HepG2 (cell line): ENCODE results near the gene BCAR3. TPM values are rescaled to one million over a fixed set of nuclear protein-coding genes. Genes with fewer than 3 reads are reported as not detected.
A peak's percentile ranks its signal among the peaks of the same experiment; 100 is the strongest.

Experiments
- ARID3A ChIP-seq: IDR thresholded peaks from 2 replicates; pipeline ENCODE4 v1.6.1; 2012; ENCODE audit warnings: low read depth, low read length, improper control_type of control experiment
- CREB1 ChIP-seq, 2 experiments: fragments of 450-650 bp in 1 of 2; IDR thresholded peaks; 2 replicates each; pipeline ENCODE4 v1.6.1; 2016 to 2017; ENCODE audit warnings: control low read depth in 1 of 2, mild to moderate bottlenecking in 1 of 2, missing compliant biosample characterization in 1 of 2, missing genetic modification characterization in 1 of 2
- ELF3 ChIP-seq: IDR thresholded peaks from 2 replicates; pipeline ENCODE4 v1.6.1; 2016; ENCODE audit warnings: missing genetic modification reagents, missing compliant biosample characterization
- ESRRA ChIP-seq: sonication (generic); formaldehyde crosslinking; IDR thresholded peaks from 2 replicates; pipeline ENCODE4 v1.5.1; 2020; ENCODE audit warnings: mild to moderate bottlenecking, low read depth, missing genetic modification reagents
- GPBP1L1 ChIP-seq: sonication (generic); formaldehyde crosslinking; IDR thresholded peaks from 2 replicates; pipeline ENCODE4 v1.5.0; 2020; ENCODE audit warnings: mild to moderate bottlenecking, missing genetic modification reagents
- HDAC2 ChIP-seq: sonication (generic); formaldehyde crosslinking; IDR thresholded peaks from 2 replicates; pipeline ENCODE4 v1.4.0; 2020; ENCODE audit warnings: missing genetic modification reagents
- KLF9 ChIP-seq: IDR thresholded peaks from 2 replicates; pipeline ENCODE4 v1.6.1; 2016; ENCODE audit warnings: low read depth
- MED8 ChIP-seq: sonication (generic); formaldehyde crosslinking; IDR thresholded peaks from 2 replicates; pipeline ENCODE4 v1.8.1; 2023; ENCODE audit warnings: mild to moderate bottlenecking, missing genetic modification reagents; ENCODE audit not compliant: insufficient replicate concordance
- MTA1 ChIP-seq: sonication (generic); formaldehyde crosslinking; IDR thresholded peaks from 2 replicates; pipeline ENCODE4 v1.4.0; 2020; ENCODE audit warnings: missing genetic modification reagents, mild to moderate bottlenecking, borderline replicate concordance
- RAD21 ChIP-seq: fragments of 450-650 bp; formaldehyde crosslinking; IDR thresholded peaks from 2 replicates; pipeline ENCODE4 v1.5.0; 2020; ENCODE audit warnings: mild to moderate bottlenecking
- RBAK ChIP-seq: sonication (generic); formaldehyde crosslinking; IDR thresholded peaks from 2 replicates; pipeline ENCODE4 v1.5.1; 2020; ENCODE audit warnings: mild to moderate bottlenecking, missing genetic modification reagents
- REL ChIP-seq: sonication (generic); formaldehyde crosslinking; conservative IDR thresholded peaks from 2 replicates; pipeline ENCODE4 v1.8.0; 2022; ENCODE audit warnings: mild to moderate bottlenecking, missing genetic modification reagents, moderate library complexity
- SNRNP70 ChIP-seq: fragments of 200-400 bp; formaldehyde crosslinking; IDR thresholded peaks from 2 replicates; pipeline ENCODE4 v1.6.1; 2017; ENCODE audit warnings: mild to moderate bottlenecking, low read depth, low read length, moderate library complexity
- XBP1 ChIP-seq: sonication (generic); formaldehyde crosslinking; IDR thresholded peaks from 2 replicates; pipeline ENCODE4 v1.5.0; 2020; ENCODE audit warnings: missing genetic modification reagents
- ZEB1 ChIP-seq: IDR thresholded peaks from 2 replicates; pipeline ENCODE4 v1.6.1; 2012; ENCODE audit warnings: mild to moderate bottlenecking, low read depth, inconsistent platforms; ENCODE audit not compliant: insufficient replicate concordance
- ZKSCAN5 ChIP-seq: sonication (generic); formaldehyde crosslinking; IDR thresholded peaks from 2 replicates; pipeline ENCODE4 v1.5.1; 2020; ENCODE audit warnings: mild to moderate bottlenecking, missing genetic modification reagents
- ZMYM4 ChIP-seq: sonication (generic); formaldehyde crosslinking; IDR thresholded peaks from 2 replicates; pipeline ENCODE4 v1.8.1; 2023; ENCODE audit warnings: mild to moderate bottlenecking, missing genetic modification reagents
- ZNF224 ChIP-seq: sonication (generic); formaldehyde crosslinking; IDR thresholded peaks from 2 replicates; pipeline ENCODE4 v1.5.0; 2020; ENCODE audit warnings: mild to moderate bottlenecking, missing genetic modification reagents
- ZNF24 ChIP-seq: fragments of 450-650 bp; IDR thresholded peaks from 2 replicates; pipeline ENCODE4 v1.6.1; 2017; ENCODE audit warnings: antibody characterized with exemption, mild to moderate bottlenecking
- ZNF264 ChIP-seq: sonication (generic); formaldehyde crosslinking; IDR thresholded peaks from 2 replicates; pipeline ENCODE4 v1.4.0; 2020; ENCODE audit warnings: missing genetic modification reagents
- ZNF550 ChIP-seq: sonication (generic); formaldehyde crosslinking; IDR thresholded peaks from 2 replicates; pipeline ENCODE4 v1.4.0; 2020; ENCODE audit warnings: mild to moderate bottlenecking, missing genetic modification reagents, borderline replicate concordance
- ZNF772 ChIP-seq: sonication (generic); formaldehyde crosslinking; IDR thresholded peaks from 2 replicates; pipeline ENCODE4 v1.5.0; 2020; ENCODE audit warnings: mild to moderate bottlenecking, missing genetic modification reagents
- polyA plus RNA-seq, 8 experiments: library from polyadenylated mRNA; depleted of rRNA in 3 of 8; stranded (reverse) in 7 of 8; unstranded in 1 of 8; fragments of >200 nt; fragmentation: Illumina TruSeq in 4 of 8; extraction: Trizol in 4 of 8; gene quantifications; 2 replicates each; pipeline versions ENCODE4 v1.2.1 to v1.2.3, GENCODE V29; 2011 to 2016; ENCODE audit warnings: low read depth in 4 of 8, missing spikeins in 1 of 8, mixed read lengths in 1 of 8; ENCODE audit not compliant: insufficient read depth in 1 of 8
- total RNA-seq, 5 experiments: library from RNA; depleted of rRNA; stranded (reverse); fragments of >200 nt; fragmentation: Illumina TruSeq; extraction: Trizol; gene quantifications; 2 replicates each; pipeline ENCODE4 v1.2.3, GENCODE V29; 2016; ENCODE audit warnings: low read depth in 1 of 5
- TF ChIP-seq, protein P1 (sequence below): IDR thresholded peaks from 2 replicates; pipeline ENCODE4 v1.6.1; 2016; ENCODE audit warnings: missing compliant biosample characterization, missing genetic modification reagents, borderline replicate concordance
- TF ChIP-seq, protein P2 (sequence below): sonication (generic); formaldehyde crosslinking; IDR thresholded peaks from 2 replicates; pipeline ENCODE4 v1.8.0; 2023; ENCODE audit warnings: mild to moderate bottlenecking, missing genetic modification reagents
- TF ChIP-seq, protein P3 (sequence below): sonication (generic); formaldehyde crosslinking; conservative IDR thresholded peaks from 2 replicates; pipeline ENCODE4 v1.8.1; 2023; ENCODE audit warnings: missing genetic modification reagents

The BCAR3 gene
- total and polyA plus RNA-seq, 2 of the 13 experiments (the other 11 are each of a cell fraction or from before 2014, with no cell fraction given), result 3.6 to 4.8 TPM

DNA sequence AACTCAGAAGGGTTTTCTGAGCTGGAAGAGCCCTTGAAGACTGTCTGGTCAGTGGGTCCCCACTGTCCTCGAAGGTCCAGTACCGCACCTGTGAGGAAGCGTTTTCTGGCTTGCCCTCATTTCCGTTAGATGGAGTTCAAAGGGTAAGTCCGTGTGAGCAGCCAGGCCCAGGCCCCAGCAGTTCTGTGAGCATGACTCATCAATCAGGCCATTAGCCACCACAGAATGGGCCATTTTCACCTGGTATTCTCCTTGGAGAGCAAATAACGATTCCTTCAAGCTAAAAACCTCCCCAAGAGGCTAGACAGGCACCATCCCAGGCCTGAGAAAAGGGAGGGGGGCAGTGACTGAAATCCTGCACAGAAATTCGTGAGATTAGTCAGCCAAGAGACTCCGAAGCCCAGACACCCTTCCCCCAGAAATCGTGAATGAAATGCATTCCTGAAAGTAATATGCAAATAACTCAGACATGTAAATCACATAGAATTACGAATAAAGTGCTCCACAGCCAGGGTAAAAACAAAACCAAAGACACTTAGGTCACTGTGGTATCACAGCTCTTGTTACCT lies 66.0 kb downstream of the BCAR3 start (continued):
- TF ChIP-seq ZKSCAN5 (CRISPR knock-in tag), result no peak
- TF ChIP-seq, protein P1, sequence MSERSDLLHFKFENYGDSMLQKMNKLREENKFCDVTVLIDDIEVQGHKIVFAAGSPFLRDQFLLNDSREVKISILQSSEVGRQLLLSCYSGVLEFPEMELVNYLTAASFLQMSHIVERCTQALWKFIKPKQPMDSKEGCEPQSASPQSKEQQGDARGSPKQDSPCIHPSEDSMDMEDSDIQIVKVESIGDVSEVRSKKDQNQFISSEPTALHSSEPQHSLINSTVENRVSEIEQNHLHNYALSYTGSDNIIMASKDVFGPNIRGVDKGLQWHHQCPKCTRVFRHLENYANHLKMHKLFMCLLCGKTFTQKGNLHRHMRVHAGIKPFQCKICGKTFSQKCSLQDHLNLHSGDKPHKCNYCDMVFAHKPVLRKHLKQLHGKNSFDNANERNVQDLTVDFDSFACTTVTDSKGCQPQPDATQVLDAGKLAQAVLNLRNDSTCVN (CRISPR knock-in tag), result no peak
- no peak for TF ChIP-seq SNRNP70
- no peak for TF ChIP-seq CREB1 (IDR thresholded peaks at IDR 0.05)
- TF ChIP-seq CREB1 (CRISPR knock-in tag; IDR thresholded peaks at IDR 0.05), result peak; percentile 45; the same call in 1 of the 2 replicates
- TF ChIP-seq REL, result no peak
- peak; percentile 34; the same call in 1 of the 2 replicates for TF ChIP-seq ZMYM4 (CRISPR knock-in tag)
- TF ChIP-seq XBP1, result no peak
- no peak for TF ChIP-seq RAD21 (CRISPR knock-in tag)
- peak; percentile 52; the same call in 1 of the 2 replicates for TF ChIP-seq HDAC2 (CRISPR knock-in tag)
- TF ChIP-seq RBAK, result no peak
- no peak for TF ChIP-seq ZNF224
- TF ChIP-seq MED8 (CRISPR knock-in tag), result peak; percentile 12
- TF ChIP-seq ESRRA (CRISPR knock-in tag), result no peak
- TF ChIP-seq, protein P2, sequence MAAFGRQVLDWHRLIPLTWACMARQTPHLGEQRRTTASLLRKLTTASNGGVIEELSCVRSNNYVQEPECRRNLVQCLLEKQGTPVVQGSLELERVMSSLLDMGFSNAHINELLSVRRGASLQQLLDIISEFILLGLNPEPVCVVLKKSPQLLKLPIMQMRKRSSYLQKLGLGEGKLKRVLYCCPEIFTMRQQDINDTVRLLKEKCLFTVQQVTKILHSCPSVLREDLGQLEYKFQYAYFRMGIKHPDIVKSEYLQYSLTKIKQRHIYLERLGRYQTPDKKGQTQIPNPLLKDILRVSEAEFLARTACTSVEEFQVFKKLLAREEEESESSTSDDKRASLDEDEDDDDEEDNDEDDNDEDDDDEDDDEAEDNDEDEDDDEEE (CRISPR knock-in tag), result no peak
- TF ChIP-seq ZNF264 (CRISPR knock-in tag), result no peak
- no peak for TF ChIP-seq GPBP1L1
- TF ChIP-seq ZEB1, result peak; percentile 50
- TF ChIP-seq ELF3 (CRISPR knock-in tag), result peak; percentile 45; the same call in 1 of the 2 replicates
- TF ChIP-seq, protein P3, sequence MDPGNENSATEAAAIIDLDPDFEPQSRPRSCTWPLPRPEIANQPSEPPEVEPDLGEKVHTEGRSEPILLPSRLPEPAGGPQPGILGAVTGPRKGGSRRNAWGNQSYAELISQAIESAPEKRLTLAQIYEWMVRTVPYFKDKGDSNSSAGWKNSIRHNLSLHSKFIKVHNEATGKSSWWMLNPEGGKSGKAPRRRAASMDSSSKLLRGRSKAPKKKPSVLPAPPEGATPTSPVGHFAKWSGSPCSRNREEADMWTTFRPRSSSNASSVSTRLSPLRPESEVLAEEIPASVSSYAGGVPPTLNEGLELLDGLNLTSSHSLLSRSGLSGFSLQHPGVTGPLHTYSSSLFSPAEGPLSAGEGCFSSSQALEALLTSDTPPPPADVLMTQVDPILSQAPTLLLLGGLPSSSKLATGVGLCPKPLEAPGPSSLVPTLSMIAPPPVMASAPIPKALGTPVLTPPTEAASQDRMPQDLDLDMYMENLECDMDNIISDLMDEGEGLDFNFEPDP, result no peak
- no peak for TF ChIP-seq KLF9
- TF ChIP-seq MTA1 (CRISPR knock-in tag), result no peak; the same call in 1 of the 2 replicates
- TF ChIP-seq ZNF772 (CRISPR knock-in tag), result no peak
- no peak for TF ChIP-seq ARID3A
- no peak for TF ChIP-seq ZNF550 (CRISPR knock-in tag)
- TF ChIP-seq ZNF24, result no peak
